Fibroblast of pulmonary artery (primary cell): ENCODE data around the gene PRODH.
"Not testable (repeated sequence)": the region's sequence is repeated elsewhere in the genome, so short reads cannot be mapped to it uniquely, and the experiment has no call there.

ENCODE experiments used
- DNase-seq: peaks from one replicate; pipeline ENCODE4 v3.0.0-alpha.2; 2010; ENCODE audit warnings: low read depth
- H3K4me3 ChIP-seq: replicated peaks from 2 replicates; pipeline ENCODE4 v1.5.1; 2011; ENCODE audit warnings: low read depth, mild to moderate bottlenecking, control low read depth, low read length, moderate library complexity
- TF ChIP-seq, protein P1 (sequence below): IDR thresholded peaks from 2 replicates; pipeline ENCODE4 v1.5.1; 2011; ENCODE audit warnings: mild to moderate bottlenecking, control low read depth, low read length, inconsistent platforms; ENCODE audit errors: missing control alignments

PRODH gene

DNA sequence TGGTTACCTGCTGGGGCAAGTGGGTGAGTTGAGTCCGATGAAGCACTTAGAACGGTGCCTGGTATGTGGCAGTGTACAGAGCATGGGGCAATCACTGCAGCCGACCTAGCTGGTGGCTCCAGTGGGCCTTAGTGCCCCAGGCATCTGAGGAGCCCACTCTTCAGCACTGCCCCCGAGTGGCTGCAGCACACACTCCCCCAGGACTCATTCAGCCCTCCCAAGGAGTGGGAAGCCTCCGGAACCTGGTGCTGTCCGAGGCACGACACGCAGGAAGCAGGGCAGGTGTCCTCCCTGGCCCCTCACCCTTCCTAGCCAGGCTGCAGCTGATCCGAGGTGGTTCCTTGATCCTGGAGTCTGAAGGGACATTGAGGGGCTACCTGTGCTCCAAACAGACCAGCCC, 42.4 kb upstream of the PRODH start:
- no peak overlapping the region for H3K4me3 ChIP-seq
- no peak for DNase-seq
- TF ChIP-seq, protein P1, sequence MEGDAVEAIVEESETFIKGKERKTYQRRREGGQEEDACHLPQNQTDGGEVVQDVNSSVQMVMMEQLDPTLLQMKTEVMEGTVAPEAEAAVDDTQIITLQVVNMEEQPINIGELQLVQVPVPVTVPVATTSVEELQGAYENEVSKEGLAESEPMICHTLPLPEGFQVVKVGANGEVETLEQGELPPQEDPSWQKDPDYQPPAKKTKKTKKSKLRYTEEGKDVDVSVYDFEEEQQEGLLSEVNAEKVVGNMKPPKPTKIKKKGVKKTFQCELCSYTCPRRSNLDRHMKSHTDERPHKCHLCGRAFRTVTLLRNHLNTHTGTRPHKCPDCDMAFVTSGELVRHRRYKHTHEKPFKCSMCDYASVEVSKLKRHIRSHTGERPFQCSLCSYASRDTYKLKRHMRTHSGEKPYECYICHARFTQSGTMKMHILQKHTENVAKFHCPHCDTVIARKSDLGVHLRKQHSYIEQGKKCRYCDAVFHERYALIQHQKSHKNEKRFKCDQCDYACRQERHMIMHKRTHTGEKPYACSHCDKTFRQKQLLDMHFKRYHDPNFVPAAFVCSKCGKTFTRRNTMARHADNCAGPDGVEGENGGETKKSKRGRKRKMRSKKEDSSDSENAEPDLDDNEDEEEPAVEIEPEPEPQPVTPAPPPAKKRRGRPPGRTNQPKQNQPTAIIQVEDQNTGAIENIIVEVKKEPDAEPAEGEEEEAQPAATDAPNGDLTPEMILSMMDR, result no peak

DNA sequence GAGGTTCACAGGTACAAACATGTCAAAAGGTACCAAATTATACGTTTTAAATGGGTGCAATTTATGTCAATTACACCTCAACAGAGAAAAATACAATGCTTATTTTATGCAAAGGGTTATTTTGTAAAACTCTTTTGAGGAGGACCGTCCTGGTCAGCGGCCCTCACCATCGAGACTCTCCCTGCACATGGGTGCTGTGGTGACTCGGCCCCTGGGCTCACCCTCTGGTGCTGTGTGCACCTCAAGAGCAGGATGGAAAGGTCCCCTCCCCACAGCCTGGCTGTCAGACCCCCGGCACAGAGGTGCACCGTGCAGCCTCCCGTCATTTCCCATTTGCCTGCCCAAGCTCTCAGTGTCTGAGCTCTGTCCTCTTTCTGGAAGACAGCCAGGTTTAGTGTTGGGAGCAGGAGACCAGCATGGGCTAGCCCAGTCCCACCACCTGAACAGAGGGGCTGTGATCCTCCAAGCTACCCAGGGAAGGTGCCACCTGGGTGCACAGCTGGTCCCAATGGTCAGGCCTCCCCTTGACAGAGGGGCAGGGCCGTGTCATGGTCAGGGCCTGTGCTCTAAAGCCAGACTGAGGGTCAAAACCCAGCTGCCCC, 41.8 kb upstream of the PRODH start:
- no peak overlapping the region for H3K4me3 ChIP-seq
- no peak for DNase-seq
- TF ChIP-seq, protein P1, result no peak

DNA sequence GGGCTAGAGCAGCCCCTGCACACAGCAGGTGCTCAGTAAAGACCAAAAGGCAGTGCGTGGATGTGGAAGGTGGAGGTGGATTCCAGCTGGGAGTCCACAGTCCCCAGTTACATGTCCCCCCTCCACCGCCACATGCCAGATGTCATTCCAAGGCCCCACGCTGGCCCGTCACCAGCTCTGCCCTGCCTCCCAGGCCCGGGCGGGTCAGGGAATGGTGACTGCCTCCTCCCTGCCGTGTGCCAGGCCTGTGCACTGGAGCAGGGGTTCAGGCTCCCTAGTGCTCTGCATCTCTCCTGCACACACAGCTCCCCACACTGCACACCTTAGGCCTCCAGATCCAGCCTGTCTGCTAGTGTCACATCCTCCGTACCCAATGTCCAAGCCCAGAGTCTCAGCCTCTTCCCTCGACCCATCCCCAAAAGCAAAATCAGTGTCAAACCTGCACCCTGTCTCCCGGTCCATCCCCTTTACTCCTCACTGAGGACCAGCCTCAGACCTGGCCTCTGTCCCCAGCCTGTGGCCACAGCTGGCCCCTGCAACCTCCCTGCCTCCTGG, 40.2 kb upstream of the PRODH start:
- DNase-seq, result no peak
- H3K4me3 ChIP-seq, result no peak overlapping the region
- TF ChIP-seq, protein P1, result no peak

DNA sequence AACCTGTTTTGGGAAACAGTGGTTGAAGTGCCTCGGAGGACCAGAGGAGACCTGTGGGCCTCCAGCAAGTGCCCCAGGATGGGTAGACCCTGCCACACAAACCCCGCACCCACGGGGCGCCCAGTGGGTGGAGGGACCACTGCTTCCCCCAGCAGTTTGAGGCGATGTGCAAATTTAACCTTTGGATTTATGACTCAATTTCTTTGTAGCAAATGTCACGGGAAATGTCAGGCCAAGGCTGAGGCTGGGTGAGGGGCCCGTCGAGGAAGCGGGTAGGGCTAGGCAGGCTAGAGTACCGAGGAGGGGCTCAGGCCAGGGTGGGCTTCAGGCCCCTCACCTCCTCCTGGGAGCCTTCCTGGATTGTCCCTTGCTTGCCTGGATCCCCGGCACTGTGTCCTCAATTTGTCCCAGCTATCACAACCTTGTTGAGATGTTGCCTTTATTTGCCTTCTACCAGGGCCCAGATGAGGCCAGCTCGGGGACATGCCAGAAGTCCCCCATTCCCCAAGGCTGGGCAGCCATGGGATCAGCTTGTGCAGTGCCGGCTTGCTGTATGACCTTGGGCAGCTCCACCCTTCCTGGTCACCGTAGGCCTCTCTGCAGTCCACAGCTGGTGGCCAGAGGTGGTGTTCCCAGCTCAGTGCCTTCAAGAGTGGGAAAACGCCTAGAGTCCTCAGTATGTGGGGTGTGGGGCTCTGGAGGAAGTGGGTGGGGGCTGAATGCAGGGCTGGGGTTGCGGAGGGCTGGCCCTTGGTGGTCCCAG, 39.5 kb upstream of the PRODH start:
- H3K4me3 ChIP-seq, result no peak overlapping the region
- no peak for DNase-seq
- TF ChIP-seq, protein P1, result no peak

DNA sequence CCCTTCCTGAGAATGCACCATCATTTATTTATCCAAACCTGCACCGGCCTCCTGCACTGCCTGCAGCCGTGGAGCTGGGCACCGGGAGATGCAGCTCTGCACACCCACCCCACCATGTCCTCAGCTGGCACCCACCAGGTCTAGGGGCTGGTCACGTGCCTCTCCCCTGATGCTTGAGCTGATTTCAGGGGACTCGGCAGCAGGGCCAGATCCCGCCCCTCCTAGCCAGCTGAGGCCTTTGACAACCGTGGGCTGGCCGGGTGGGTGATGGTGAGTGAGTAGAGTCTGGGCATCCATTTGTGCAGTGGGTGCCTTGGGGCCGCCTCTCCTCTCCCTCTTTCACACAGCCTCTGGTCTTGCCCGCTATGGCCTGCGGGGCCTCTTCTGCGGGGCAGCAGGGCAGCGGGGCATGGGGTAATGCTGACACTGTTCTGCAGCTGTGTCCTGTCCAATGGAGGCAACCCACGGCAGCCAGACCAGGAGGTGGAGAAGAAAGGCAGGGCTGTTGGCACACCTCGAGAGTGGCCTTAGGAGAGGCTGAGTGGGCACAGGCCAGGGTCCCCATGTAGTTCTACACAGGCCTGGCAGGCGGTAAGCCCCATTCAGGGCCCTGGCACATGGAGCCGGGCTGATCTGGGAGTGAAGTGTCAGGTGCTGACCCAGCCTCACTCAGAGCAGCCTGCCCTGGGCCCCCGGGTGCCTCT, 38.5 kb upstream of the PRODH start:
- no peak for DNase-seq
- TF ChIP-seq, protein P1, result no peak
- no peak overlapping the region for H3K4me3 ChIP-seq

DNA sequence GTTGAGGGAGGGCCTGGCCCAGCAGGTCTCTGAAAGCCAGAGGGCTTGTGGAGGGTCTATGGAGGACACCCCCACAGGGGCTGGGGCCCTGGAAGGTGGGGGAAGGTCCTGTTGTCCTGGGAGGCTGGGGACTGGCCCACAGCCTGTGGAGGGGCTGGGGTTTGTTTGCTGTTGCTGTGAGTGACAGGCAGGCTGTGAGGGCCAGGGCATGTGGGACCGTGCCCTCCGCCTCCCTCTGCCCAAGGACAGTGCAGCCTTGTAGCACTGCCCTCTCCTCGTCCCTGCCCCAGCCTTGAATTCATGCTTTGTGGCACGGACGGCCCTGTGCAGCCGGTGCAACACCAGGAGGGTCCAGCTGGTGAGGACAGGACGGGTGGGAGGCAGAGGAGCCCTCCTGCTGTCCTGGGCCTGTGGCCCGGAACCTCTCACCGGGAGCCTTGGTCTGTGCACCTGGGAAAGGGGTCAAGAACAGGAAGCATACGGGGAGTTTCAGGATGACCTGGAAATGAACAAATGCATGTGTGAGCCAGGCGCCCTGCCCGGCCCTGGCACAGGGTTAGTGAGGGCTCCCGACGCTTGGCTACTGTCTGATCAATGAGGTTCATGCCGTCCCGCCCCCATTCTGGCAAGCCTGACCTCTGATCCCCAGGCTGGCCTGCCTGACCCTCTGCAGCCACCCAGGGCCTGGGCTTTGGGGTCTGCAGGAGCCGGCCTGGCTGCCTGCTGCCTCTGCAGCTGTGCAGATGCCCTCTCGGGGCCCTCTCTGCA, 37.4 kb upstream of the PRODH start:
- no peak overlapping the region for H3K4me3 ChIP-seq
- TF ChIP-seq, protein P1, result no peak
- no peak for DNase-seq

DNA sequence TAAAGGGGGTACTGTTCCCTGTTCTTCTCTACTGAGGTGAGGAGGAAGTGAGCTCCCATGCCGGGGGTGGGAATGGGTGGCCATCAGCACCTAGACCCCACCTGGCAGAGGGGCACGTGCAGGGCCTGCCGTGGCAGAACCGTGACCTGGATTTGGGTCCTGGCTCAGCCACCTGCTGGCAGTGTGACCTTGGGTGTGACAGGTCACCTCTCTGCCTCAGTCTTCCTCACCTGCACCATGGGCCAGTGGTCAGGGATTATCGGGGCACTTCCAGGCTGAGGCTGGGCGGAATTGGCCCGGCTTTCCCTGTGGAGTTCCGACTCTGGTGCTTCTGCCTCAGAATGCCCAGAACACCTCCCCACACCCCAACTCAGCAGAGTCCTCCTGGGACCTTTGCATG, 36.5 kb upstream of the PRODH start:
- not testable (repeated sequence) for DNase-seq, H3K4me3 ChIP-seq

DNA sequence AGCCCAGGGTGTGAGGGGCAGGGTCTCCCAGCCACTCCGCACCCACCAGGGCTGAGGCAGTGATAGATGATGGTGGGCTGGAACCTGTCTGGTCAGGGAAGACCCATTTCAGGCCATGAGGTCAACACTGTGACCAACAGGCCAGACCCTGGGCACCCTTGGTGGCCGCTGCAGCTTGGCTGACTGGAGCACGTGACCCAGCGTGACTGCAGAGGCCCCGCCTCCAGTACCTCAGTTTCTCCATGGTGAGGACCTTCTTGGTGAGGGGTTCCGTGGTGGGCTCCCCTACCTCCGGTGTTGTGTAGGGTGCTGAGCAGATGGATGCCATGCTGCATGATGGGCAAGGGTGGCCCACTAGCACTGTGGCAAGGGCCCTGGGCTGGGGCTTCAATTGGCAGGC, 35.9 kb upstream of the PRODH start:
- not testable (repeated sequence) for H3K4me3 ChIP-seq, DNase-seq
